Prostate gland (tissue), 2 donors: ENCODE data around the gene WFDC9. TPM values are rescaled to one million over a fixed set of nuclear protein-coding genes. Genes with fewer than 3 reads are reported as not detected.
"Not testable (repeated sequence)": the region's sequence is repeated elsewhere in the genome, so short reads cannot be mapped to it uniquely, and the experiment has no call there.

Experiments used
- DNase-seq: peaks from one replicate; pipeline ENCODE4 v3.0.0-alpha.2; 2019; ENCODE audit warnings: low spot score
- H3K27ac ChIP-seq, 2 donors: fragments of 200-600 bp; sonication (generic); 2 replicates each; pipeline ENCODE4 v1.5.1; 2017 to 2019
- H3K27me3 ChIP-seq: fragments of 200-600 bp; sonication (generic); replicated peaks from 2 replicates; pipeline ENCODE4 v1.5.1; 2019; ENCODE audit not compliant: insufficient read depth
- H3K36me3 ChIP-seq, 2 donors: fragments of 200-600 bp; sonication (generic); 1 replicate in 1 of 2; 2 replicates in 1 of 2; pipeline versions ENCODE4 v1.5.1 to v1.8.1; 2017 to 2019
- H3K4me1 ChIP-seq: fragments of 200-600 bp; sonication (generic); replicated peaks from 2 replicates; pipeline ENCODE4 v1.5.1; 2019
- H3K4me3 ChIP-seq, 2 donors: fragments of 200-600 bp; sonication (generic); 2 replicates each; pipeline ENCODE4 v1.5.1; 2017 to 2019
- H3K9me3 ChIP-seq: fragments of 200-600 bp; sonication (generic); 2 replicates; pipeline ENCODE4 v1.5.1; 2017
- POLR2A ChIP-seq: fragments of 450-650 bp; IDR thresholded peaks from one replicate; pipeline ENCODE4 v1.6.1; 2016; ENCODE audit warnings: antibody characterized with exemption, mild to moderate bottlenecking
- POLR2AphosphoS5 ChIP-seq: sonication (generic); formaldehyde crosslinking; IDR thresholded peaks from one replicate; pipeline ENCODE4 v1.6.1; 2017; ENCODE audit warnings: antibody characterized with exemption
- WGBS: methylation state at CpG from one replicate; pipeline ENCODE4 v1.1.5; 2018; 5-methylcytosine and 5-hydroxymethylcytosine counted together
- intact Hi-C: fragments of 100-400 bp; cut with DNase I; formaldehyde crosslinking; loops from one replicate; pipeline ENCODE4 v1.14.2; 2022
- total RNA-seq, 2 donors: library from RNA; depleted of rRNA; stranded (reverse); fragments of >200 nt; gene quantifications; one replicate each; pipeline ENCODE4 v1.1.0, GENCODE V29; 2016
- TF ChIP-seq, protein P1 (sequence below), 4 experiments: fragments of 200-600 bp in 2 of 4; fragments of 450-650 bp in 2 of 4; sonication (generic) in 2 of 4; IDR thresholded peaks; 1 replicate in 3 of 4; 2 replicates in 1 of 4; pipeline ENCODE4 v1.5.1; 2016 to 2019; ENCODE audit warnings: antibody characterized with exemption in 4 of 4, mild to moderate bottlenecking in 2 of 4, moderate library complexity in 2 of 4

WFDC9 gene
- total RNA-seq, 2 donors from 2014 or later = not detected

DNA sequence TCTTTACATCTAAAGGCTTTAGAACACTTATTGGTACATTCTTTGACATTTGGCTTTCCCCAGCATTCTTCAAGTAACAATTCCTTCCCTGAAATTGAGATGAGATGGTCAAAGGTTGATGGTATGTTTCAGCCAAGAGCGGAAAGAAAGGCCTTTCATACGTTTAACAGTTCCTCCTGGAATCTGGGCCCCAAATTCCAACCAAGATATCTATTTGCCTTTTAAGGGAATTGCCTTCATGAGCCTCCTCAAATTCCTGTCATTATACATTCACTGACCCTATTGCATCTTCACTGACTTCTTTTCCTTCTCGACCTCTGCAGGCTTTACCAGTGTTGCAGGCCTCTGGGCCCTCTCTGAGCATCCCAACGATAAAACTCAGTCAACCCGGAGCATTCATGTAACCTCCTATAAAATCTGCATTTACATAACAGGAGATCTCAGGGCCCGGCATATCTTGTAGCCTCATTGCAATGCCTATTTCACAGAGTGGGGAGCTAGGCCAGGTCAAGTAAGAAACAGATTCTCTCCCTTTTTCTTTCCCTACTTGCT lies 18.3 kb upstream of the WFDC9 start:
- H3K36me3 ChIP-seq = no peaks in the 10 kb centered on the region
- no peak for DNase-seq
- intact Hi-C loops = no loop called here
- TF ChIP-seq, protein P1, sequence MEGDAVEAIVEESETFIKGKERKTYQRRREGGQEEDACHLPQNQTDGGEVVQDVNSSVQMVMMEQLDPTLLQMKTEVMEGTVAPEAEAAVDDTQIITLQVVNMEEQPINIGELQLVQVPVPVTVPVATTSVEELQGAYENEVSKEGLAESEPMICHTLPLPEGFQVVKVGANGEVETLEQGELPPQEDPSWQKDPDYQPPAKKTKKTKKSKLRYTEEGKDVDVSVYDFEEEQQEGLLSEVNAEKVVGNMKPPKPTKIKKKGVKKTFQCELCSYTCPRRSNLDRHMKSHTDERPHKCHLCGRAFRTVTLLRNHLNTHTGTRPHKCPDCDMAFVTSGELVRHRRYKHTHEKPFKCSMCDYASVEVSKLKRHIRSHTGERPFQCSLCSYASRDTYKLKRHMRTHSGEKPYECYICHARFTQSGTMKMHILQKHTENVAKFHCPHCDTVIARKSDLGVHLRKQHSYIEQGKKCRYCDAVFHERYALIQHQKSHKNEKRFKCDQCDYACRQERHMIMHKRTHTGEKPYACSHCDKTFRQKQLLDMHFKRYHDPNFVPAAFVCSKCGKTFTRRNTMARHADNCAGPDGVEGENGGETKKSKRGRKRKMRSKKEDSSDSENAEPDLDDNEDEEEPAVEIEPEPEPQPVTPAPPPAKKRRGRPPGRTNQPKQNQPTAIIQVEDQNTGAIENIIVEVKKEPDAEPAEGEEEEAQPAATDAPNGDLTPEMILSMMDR (IDR thresholded peaks at IDR 0.05) = no peak
- TF ChIP-seq POLR2A = no peak
- no peak for TF ChIP-seq POLR2AphosphoS5
- H3K4me1 ChIP-seq = no peaks in the 10 kb centered on the region
- H3K9me3 ChIP-seq = no peaks in the 10 kb centered on the region
- 81% methylated on average over 6 of the region's 6 CpGs for WGBS
- no peak overlapping the region for H3K27ac ChIP-seq
- H3K27me3 ChIP-seq = no peaks in the 10 kb centered on the region
- H3K4me3 ChIP-seq = no peak overlapping the region

DNA sequence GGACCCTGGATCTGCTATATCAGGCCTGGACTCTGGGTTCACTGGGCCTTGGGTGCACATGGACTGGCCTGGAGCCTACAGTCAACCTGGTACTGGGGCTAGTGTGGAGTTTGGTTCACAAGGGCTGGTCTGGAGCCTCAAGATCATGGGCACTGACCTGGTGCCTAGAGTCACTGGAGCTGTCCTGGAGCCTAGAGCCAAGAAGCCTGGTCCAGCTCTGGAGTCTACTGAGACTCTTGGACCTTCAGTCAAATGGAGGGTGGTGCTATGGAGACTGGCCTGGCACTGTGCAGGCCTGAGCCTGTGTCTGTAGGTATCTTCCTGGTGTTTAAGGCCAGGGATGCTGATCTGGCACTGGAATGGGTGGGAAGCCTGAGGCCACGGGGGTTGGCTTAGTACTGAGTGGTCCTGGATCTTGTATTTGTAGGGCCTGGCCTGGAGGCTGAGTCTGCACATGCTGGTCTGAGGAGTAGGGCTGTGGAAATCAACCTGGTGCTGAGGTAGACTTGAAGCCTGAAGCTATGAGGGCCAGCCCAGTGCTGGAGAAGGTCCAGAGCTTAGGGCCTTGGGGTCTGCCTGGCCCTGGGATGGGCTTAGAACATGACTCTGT lies 16.5 kb upstream of the WFDC9 start:
- Histone ChIP-seq H3K4me3 (no peak overlapping the region), H3K27me3 (no peaks in the 10 kb centered on the region), H3K4me1 (no peaks in the 10 kb centered on the region), H3K27ac (no peak overlapping the region), H3K36me3 (no peaks in the 10 kb centered on the region), H3K9me3 (no peaks in the 10 kb centered on the region)
- WGBS = 86% methylated on average over 1 of the region's 1 CpG
- TF ChIP-seq POLR2A = no peak
- TF ChIP-seq, protein P1 (IDR thresholded peaks at IDR 0.05) = no peak
- TF ChIP-seq POLR2AphosphoS5 = no peak
- intact Hi-C loops = no loop called here
- no peak for DNase-seq

DNA sequence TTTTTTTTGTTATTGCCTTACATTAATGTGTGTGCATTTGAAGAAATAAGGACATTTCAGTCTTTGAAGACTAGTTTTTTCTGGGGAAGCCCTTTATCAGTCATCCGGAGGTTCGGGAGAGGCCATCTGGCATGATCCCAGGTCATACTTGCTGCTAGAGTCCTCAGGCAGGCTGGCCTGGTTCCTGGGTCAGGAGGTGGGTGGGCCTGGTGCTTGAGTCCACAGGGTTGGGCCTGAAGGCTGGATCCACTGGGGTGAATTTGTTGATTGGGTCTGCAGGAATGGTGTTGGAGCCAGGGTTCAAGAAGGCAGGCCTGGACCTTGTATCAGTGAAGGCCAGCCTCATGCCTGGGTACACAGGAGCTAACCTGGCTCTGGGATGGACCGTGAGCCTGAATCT lies 15.8 kb upstream of the WFDC9 start:
- no peaks in the 10 kb centered on the region for H3K36me3 ChIP-seq

DNA sequence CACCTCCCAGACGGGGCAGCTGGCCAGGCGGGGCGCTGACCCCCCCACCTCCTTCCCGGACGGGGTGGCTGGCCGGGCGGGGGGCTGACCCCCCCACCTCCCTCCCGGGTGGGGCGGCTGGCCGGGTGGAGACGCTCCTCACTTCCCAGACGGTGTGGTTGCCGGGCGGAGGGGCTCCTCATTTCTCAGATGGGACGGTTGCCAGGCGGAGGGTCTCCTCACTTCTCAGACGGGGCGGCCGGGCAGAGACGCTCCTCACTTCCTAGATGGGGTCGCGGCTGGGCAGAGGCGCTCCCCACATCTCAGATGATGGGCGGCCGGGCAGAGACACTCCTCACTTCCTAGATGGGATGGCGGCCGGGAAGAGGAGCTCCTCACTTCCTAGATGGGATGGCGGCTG lies 14.8 kb upstream of the WFDC9 start:
- intact Hi-C loops, H3K4me3 ChIP-seq: not testable (repeated sequence)
- WGBS = 92% methylated on average over 24 of the region's 28 CpGs

More for the DNA sequence above, 15.8 kb upstream of the WFDC9 start:
- Histone ChIP-seq H3K4me3 (no peak overlapping the region), H3K4me1 (no peaks in the 10 kb centered on the region), H3K9me3 (no peaks in the 10 kb centered on the region), H3K27me3 (no peaks in the 10 kb centered on the region), H3K27ac (no peak overlapping the region)
- WGBS = 92% methylated on average over 3 of the region's 3 CpGs
- TF ChIP-seq, protein P1 (IDR thresholded peaks at IDR 0.05) = no peak
- no peak for TF ChIP-seq POLR2A
- no peak for TF ChIP-seq POLR2AphosphoS5
- no peak for DNase-seq
- intact Hi-C loops = no loop called here

DNA sequence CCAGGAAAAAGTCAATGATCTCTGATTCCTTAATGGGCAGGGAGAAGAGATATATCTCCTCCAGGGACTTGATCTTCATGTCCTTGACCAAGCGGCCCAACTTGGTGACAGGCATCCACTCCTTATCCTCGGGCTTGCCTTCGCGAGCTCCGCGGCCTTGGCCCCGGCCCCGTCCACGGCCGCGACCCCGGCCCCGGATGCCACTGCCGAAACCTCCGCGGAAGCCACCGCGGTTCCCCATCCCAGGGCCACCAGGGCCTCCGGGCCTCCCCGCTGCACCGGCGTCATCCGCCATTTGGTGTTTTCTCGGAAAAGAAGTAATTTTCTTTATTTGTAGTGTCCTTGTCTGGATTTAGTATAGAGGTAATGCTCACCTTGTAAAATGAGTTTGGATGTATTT lies 10.0 kb upstream of the WFDC9 start:
- H3K27me3 ChIP-seq, H3K4me1 ChIP-seq, H3K36me3 ChIP-seq, DNase-seq, H3K27ac ChIP-seq, H3K9me3 ChIP-seq, H3K4me3 ChIP-seq, intact Hi-C loops: not testable (repeated sequence)
- WGBS = 97% methylated on average over 24 of the region's 24 CpGs

More for the DNA sequence above, 14.8 kb upstream of the WFDC9 start:
- H3K27ac ChIP-seq, DNase-seq, H3K27me3 ChIP-seq, H3K9me3 ChIP-seq, H3K4me1 ChIP-seq, H3K36me3 ChIP-seq: not testable (repeated sequence)

DNA sequence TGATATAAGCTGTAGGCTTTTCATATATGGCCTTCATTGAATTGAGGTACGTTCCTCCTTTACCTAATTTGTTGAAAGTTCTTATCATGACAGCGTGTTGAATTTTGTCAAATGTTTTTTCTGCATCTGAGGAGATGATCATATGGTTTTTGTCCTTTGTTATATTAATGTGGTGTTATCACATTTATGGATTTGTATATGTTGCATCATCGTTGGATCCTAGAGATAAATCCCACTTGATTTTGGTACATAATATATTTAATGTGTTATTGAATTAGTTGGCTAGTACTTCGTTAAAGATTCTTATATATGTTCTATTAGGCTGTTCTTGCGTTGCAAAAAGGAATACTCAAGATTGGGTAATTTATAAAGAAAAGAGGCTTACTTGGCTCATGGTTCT lies 8.6 kb upstream of the WFDC9 start:
- H3K4me1 ChIP-seq = no peaks in the 10 kb centered on the region
- WGBS = 91% methylated on average over 5 of the region's 5 CpGs
- no peak for DNase-seq
- H3K27ac ChIP-seq = no peak overlapping the region
- intact Hi-C loops = no loop called here
- no peak overlapping the region for H3K4me3 ChIP-seq
- no peak for TF ChIP-seq POLR2AphosphoS5
- no peak for TF ChIP-seq POLR2A
- TF ChIP-seq, protein P1 (IDR thresholded peaks at IDR 0.05) = no peak
- H3K9me3 ChIP-seq = no peaks in the 10 kb centered on the region
- no peaks in the 10 kb centered on the region for H3K27me3 ChIP-seq
- no peaks in the 10 kb centered on the region for H3K36me3 ChIP-seq
